Activated CD4-positive, alpha-beta memory T cell treated with anti-CD3 and anti-CD28 coated beads, Interleukin-2, amount 10 ng/mL, durations not matched to agents 7 days and 5 days (primary cell): ENCODE data around the gene CDCA7L. TPM values are rescaled to one million over a fixed set of nuclear protein-coding genes. Genes with fewer than 3 reads are reported as not detected.
"Not testable (repeated sequence)": the region's sequence is repeated elsewhere in the genome, so short reads cannot be mapped to it uniquely, and the experiment has no call there.

Experiments used
- CTCF ChIA-PET: fragments of 350-600 bp; sonication (Branson Sonifier 250); formaldehyde crosslinking; loops from one replicate; lab custom pipeline; 2021; ENCODE audit warnings: antibody characterized with exemption, inconsistent platforms; lab: Charles Lee
- POLR2A ChIA-PET: fragments of 350-600 bp; sonication (Branson Sonifier 250); formaldehyde crosslinking; loops from one replicate; lab custom pipeline; 2021; ENCODE audit warnings: antibody characterized with exemption; lab: Charles Lee
- DNase-seq: peaks from one replicate; pipeline ENCODE4 v3.0.0-alpha.2; 2020
- H3K27ac Mint-ChIP-seq: one replicate; pipeline ENCODE4 v1.8.0; 2021; ENCODE audit warnings: mild to moderate bottlenecking, mixed read lengths
- H3K27me3 Mint-ChIP-seq: one replicate; pipeline ENCODE4 v1.8.0; 2021; ENCODE audit warnings: mixed read lengths
- H3K36me3 Mint-ChIP-seq: one replicate; pipeline ENCODE4 v1.8.0; 2021; ENCODE audit warnings: low read depth, mixed read lengths
- H3K4me1 Mint-ChIP-seq: one replicate; pipeline ENCODE4 v1.8.0; 2021; ENCODE audit warnings: mixed read lengths
- H3K4me3 Mint-ChIP-seq: one replicate; pipeline ENCODE4 v1.8.0; 2021; ENCODE audit warnings: mild to moderate bottlenecking, mixed read lengths
- H3K9me3 Mint-ChIP-seq: one replicate; pipeline ENCODE4 v1.8.0; 2021; ENCODE audit warnings: mixed read lengths
- total RNA-seq, 2 experiments: library from RNA; stranded (reverse); gene quantifications; one replicate each; pipeline ENCODE4 v1.2.3, GENCODE V29; 2021

The CDCA7L gene
- total RNA-seq, 2 experiments from 2014 or later = 38.8 to 48.2 TPM

DNA sequence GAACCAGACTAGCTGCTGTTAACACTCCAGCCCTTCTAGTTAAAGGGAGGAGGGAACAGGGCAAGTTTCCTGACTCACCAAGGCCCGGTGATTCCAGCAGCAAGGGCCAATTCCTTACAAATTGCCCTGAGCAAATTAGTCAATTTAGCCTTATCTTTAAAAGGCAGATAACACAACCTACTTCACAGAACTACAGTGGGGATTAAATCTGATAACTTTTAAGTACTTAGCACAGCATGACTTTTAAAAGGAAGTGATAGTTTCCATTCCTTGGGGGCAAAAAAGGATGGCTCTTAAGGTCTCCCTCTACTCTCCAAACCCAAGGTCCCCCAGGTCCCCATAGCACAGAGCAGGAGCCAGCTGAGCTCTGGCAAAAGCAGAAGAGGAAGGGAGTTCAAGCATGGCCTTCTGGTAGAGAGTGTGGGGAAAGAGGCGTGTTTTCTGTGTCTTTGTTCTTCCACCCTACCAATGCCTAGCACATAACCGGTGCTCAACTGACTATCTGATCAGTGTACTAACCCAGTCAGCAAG, 4.0 kb downstream of the CDCA7L start:
- H3K36me3 Mint-ChIP-seq = peaks cover 16% of the 10 kb centered on the region
- H3K4me1 Mint-ChIP-seq = peaks cover 67% of the 10 kb centered on the region
- no peaks in the 10 kb centered on the region for H3K27me3 Mint-ChIP-seq
- no peak for DNase-seq
- ChIA-PET CTCF (no interaction called here), POLR2A (interaction anchor here (1.0 kb wide), 1 partner anchor 44 kb away, joined by 4 read pairs; no protein-coding TSS in a partner anchor)
- H3K9me3 Mint-ChIP-seq = no peaks in the 10 kb centered on the region
- H3K27ac Mint-ChIP-seq = no peak overlapping the region
- H3K4me3 Mint-ChIP-seq = no peak overlapping the region

DNA sequence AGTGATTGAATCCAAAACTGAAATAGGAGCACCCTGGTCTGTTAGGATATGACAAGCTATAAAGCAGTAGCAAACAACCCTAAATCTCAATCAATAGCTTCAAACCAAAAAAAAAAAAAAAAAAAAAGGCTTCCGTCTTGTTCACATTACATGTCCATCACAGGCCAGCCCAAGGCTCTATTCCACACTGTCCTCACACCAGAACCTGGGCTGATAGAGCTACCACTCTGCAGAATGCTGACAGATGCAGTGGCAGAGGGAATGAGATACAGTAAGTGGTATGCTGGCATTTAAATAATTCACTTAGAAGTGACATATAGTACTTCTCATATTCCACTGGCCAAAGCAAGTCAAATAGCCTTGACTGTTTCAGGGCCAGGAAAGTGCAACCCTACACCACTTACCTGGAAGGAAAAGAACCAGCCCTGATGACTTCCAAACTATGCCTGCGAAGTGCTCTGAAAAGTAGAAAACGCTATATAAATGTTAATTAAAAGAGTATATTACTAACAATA, 5.8 kb downstream of the CDCA7L start:
- DNase-seq = no peak
- Mint-ChIP-seq H3K4me1 (peaks cover 62% of the 10 kb centered on the region), H3K4me3 (peak overlapping the region; percentile 5), H3K36me3 (peaks cover 29% of the 10 kb centered on the region), H3K27me3 (no peaks in the 10 kb centered on the region), H3K27ac (peak overlapping the region; percentile 74), H3K9me3 (no peaks in the 10 kb centered on the region)
- CTCF ChIA-PET = interaction anchor here (0.6 to 0.8 kb wide), 4 partner anchors 11 to 513 kb away, joined by 3 to 5 read pairs (median 3); no protein-coding TSS in a partner anchor
- POLR2A ChIA-PET = interaction anchor here (1.3 kb wide), 1 partner anchor 15 kb away, joined by 3 read pairs; no protein-coding TSS in a partner anchor

DNA sequence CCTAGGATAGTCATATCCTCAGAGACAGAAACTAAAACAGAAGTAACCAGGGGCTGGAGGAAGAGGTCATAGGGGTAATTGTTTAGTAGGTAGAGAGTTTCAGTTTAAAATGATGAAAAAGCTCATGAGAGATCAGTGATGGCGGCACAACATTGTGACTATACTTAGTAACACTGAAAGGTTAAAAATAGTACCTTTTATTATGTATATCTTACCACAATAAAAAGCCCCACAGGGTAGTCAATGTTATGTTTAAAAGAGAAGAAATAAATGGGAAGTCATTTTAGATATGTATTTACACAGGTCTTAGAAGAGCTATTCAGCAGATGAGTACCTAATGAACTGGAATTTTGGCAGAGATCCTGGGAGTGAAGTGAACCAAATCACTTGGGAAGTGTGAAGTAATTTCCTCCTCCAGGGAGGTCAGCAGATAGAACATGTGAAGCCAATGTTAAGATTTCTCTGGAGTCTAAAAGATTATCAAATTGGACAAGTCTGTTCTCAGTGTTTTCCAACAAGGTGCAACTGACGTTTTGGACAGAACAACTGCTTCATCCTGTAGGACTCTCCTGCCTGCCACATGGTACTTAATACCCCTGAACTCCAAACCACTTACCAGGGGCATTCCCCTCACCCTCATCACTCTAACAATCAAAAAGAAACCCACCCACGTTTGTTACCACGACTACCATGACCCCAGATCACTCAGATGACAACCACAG, 6.4 kb downstream of the CDCA7L start:
- H3K4me1 Mint-ChIP-seq = peaks cover 62% of the 10 kb centered on the region
- ChIA-PET CTCF (interaction anchor here (0.6 to 0.8 kb wide), 3 partner anchors 10 to 512 kb away, joined by 3 to 5 read pairs (median 3); no protein-coding TSS in a partner anchor), POLR2A (interaction anchor here (1.3 kb wide), 1 partner anchor 15 kb away, joined by 3 read pairs; no protein-coding TSS in a partner anchor)
- H3K27ac Mint-ChIP-seq = peak overlapping the region; percentile 74
- peak; percentile 39 for DNase-seq
- H3K4me3 Mint-ChIP-seq = peak overlapping the region; percentile 5
- H3K36me3 Mint-ChIP-seq = peaks cover 30% of the 10 kb centered on the region
- H3K9me3 Mint-ChIP-seq = peaks cover under 1% of the 10 kb centered on the region
- H3K27me3 Mint-ChIP-seq = no peaks in the 10 kb centered on the region

DNA sequence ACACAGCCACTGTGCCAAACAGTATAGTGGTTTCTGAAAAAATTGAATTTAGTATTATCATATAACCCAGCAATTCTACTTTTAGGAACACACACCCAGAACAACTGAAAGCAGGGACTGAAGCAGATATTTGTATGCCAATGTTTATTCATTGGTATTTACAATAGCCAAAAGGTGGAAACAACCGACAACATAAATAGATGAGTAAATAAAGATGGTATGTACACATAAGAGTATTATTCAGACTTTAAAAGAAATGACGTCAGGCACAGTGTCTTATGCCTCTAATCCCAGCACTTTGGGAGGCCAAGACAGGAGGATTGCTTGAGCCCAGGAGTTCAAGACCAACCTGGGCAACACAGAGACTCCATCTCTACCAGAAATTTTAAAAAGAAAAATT, 7.2 kb downstream of the CDCA7L start:
- peaks cover 36% of the 10 kb centered on the region for H3K36me3 Mint-ChIP-seq
- POLR2A ChIA-PET = interaction anchor here (1.3 kb wide), 1 partner anchor 16 kb away, joined by 3 read pairs; no protein-coding TSS in a partner anchor
- CTCF ChIA-PET = no interaction called here
- H3K4me3 Mint-ChIP-seq = no peak overlapping the region
- H3K27ac Mint-ChIP-seq = no peak overlapping the region
- H3K4me1 Mint-ChIP-seq = peaks cover 59% of the 10 kb centered on the region
- DNase-seq = no peak
- no peaks in the 10 kb centered on the region for H3K27me3 Mint-ChIP-seq
- H3K9me3 Mint-ChIP-seq = peaks cover 2% of the 10 kb centered on the region

DNA sequence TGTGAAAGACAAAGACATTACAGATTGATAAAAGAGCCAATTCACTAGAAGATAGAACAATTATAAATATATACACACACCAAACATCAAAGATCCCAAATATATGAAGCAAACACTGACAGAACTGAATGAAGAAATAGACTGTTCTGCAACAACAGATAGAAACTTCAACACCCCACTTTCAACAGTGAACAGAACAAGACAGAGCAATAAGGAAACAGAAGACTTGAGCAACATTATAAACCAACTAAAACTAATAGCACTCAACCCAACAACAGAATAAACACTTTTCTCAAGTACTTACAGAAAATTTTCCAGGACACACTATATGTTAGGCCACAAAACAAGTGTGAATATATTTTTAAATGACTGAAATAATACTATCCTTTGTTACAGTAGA, 10.9 kb downstream of the CDCA7L start:
- Mint-ChIP-seq H3K9me3 (peaks cover 14% of the 10 kb centered on the region), H3K4me1 (peaks cover 30% of the 10 kb centered on the region), H3K27ac (no peak overlapping the region), H3K27me3 (no peaks in the 10 kb centered on the region), H3K4me3 (no peak overlapping the region), H3K36me3 (peaks cover 65% of the 10 kb centered on the region)
- no peak for DNase-seq
- ChIA-PET CTCF (no interaction called here), POLR2A (no interaction called here)

DNA sequence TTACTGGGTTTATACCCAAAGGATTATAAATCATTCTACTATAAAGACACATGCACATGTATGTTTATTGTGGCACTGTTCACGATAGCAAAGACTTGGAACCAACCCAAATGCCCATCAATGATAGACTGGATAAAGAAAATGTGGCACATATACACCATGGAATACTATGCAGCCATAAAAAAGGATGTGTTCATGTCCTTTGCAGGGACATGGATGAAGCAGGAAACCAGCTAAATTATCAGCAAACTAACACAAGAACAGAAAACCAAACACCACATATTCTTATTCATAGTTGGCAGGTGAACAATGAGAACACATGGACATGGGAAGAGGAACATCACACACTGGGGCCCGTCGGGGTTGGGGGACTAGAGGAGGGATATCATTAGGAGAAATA, 12.4 kb downstream of the CDCA7L start:
- Mint-ChIP-seq H3K4me1 (peaks cover 27% of the 10 kb centered on the region), H3K9me3 (peaks cover 16% of the 10 kb centered on the region), H3K36me3 (peaks cover 70% of the 10 kb centered on the region)
- H3K27ac Mint-ChIP-seq, H3K4me3 Mint-ChIP-seq, DNase-seq, H3K27me3 Mint-ChIP-seq, POLR2A ChIA-PET, CTCF ChIA-PET: not testable (repeated sequence)

DNA sequence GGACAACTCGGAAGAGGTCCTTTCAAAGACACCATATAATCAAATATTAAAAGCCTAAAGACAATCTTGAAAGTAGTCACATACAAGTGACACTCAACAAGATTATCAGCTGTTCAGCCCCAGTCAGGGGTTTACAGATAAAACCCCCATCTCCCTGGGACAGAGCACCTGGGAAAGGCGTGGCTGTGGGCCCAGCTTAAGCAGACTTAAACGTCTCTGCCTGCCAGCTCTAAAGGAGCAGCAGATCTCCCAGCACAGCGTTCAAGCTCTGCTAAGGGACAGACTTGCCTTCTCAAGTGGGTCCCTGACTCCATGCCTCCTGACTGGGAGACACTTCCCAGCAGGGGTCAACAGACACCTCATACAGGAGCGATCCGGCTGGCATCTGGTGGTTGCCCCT, 18.0 kb downstream of the CDCA7L start:
- H3K36me3 Mint-ChIP-seq = peaks cover 44% of the 10 kb centered on the region
- H3K4me3 Mint-ChIP-seq = no peak overlapping the region
- peaks cover 12% of the 10 kb centered on the region for H3K9me3 Mint-ChIP-seq
- ChIA-PET CTCF (no interaction called here), POLR2A (no interaction called here)
- H3K27me3 Mint-ChIP-seq = no peaks in the 10 kb centered on the region
- no peak overlapping the region for H3K27ac Mint-ChIP-seq
- no peak for DNase-seq
- H3K4me1 Mint-ChIP-seq = peaks cover 15% of the 10 kb centered on the region

DNA sequence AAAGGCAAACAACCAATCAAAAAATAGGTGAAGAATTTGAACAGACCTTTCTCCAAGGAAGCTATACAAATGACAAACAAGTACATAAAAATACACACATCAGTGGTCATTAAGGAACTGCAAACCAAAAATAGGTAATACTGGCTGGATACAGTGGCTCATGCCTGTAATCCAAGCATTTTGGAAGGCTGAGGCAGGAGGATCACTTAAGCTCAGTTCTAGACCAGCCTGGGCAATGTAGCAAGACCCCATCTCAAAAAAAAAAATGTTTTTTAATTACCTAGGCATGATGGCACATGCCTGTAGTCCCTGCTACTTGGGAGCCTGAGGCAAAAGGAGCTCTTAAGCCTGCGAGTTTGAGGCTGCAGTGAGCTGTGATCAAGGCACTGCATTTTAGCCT, 19.3 kb downstream of the CDCA7L start:
- POLR2A ChIA-PET = no interaction called here
- no peak for DNase-seq
- no peak overlapping the region for H3K4me3 Mint-ChIP-seq
- H3K4me1 Mint-ChIP-seq = peaks cover 15% of the 10 kb centered on the region
- H3K36me3 Mint-ChIP-seq = peaks cover 35% of the 10 kb centered on the region
- no peaks in the 10 kb centered on the region for H3K27me3 Mint-ChIP-seq
- CTCF ChIA-PET = no interaction called here
- peaks cover 9% of the 10 kb centered on the region for H3K9me3 Mint-ChIP-seq
- H3K27ac Mint-ChIP-seq = no peak overlapping the region

DNA sequence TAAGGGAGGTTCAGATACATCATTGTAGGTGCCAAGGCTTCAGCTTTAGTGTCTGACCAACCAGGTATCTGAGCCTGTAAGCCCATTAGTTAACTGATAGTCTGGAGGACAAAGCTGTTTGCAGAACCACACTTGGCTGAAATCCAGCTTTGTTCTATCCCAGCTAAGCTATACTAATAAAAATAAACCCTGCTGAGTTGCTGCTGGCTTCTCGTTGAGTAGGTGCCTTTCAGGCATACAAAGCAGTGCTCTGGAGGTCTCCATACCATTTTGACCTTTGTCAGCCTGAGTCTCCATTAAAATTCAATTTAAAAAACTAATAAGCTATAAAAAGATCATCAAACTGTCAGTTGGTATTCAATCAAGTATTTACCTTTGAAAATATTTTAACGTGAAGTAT, 22.0 kb downstream of the CDCA7L start:
- no peaks in the 10 kb centered on the region for H3K27me3 Mint-ChIP-seq
- no peak overlapping the region for H3K27ac Mint-ChIP-seq
- H3K36me3 Mint-ChIP-seq = peaks cover 17% of the 10 kb centered on the region
- H3K4me3 Mint-ChIP-seq = no peak overlapping the region
- POLR2A ChIA-PET = interaction anchor here (0.9 kb wide), 1 partner anchor 9 kb away, joined by 3 read pairs; no protein-coding TSS in a partner anchor
- CTCF ChIA-PET = no interaction called here
- no peaks in the 10 kb centered on the region for H3K9me3 Mint-ChIP-seq
- no peak for DNase-seq
- H3K4me1 Mint-ChIP-seq = peaks cover 2% of the 10 kb centered on the region

DNA sequence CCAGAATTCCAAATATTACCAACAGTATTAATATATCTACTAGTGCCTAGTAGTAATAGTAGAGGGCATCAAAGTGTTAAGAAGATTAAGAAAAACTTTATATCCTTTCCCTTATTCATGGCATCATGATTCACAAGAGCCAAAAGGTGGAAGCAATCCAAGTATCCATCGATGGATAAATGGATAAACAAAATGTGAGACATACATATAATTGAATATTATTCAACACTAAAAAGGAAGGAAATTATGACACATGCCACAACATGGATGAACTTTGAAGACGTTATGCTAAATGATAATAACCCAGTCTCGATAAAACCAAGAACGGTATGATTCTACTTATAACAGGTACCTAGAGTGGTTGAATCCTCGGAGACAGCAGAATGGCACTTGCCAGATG, 23.1 kb downstream of the CDCA7L start:
- ChIA-PET POLR2A (no interaction called here), CTCF (no interaction called here)
- H3K27me3 Mint-ChIP-seq = no peaks in the 10 kb centered on the region
- no peaks in the 10 kb centered on the region for H3K9me3 Mint-ChIP-seq
- no peak overlapping the region for H3K4me3 Mint-ChIP-seq
- H3K4me1 Mint-ChIP-seq = no peaks in the 10 kb centered on the region
- no peak overlapping the region for H3K27ac Mint-ChIP-seq
- peaks cover 14% of the 10 kb centered on the region for H3K36me3 Mint-ChIP-seq
- DNase-seq = no peak

DNA sequence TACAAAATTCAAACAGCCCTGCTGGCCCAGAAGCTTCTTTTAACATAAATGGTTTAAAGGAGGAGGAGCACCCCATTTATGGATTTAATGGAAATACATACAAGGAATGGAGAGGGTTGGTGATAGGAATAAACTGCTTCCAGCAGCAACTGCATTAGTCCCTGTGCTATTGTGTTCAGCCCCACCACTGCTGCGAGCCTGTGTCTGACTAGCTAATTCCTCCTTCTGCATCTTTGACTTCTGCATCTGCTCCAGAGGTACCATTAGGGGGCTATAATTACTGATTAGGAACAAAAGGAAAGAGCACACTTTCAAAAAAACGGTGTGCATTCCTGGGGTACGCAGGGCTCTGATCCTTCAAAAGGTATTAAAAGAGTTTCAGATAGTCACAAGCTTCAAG, 24.8 kb downstream of the CDCA7L start:
- H3K27me3 Mint-ChIP-seq = no peaks in the 10 kb centered on the region
- H3K4me3 Mint-ChIP-seq = no peak overlapping the region
- no peak overlapping the region for H3K27ac Mint-ChIP-seq
- ChIA-PET CTCF (interaction anchor here (0.9 kb wide), 1 partner anchor 18 kb away, joined by 3 read pairs; no protein-coding TSS in a partner anchor), POLR2A (no interaction called here)
- H3K9me3 Mint-ChIP-seq = no peaks in the 10 kb centered on the region
- H3K36me3 Mint-ChIP-seq = peaks cover 17% of the 10 kb centered on the region
- DNase-seq = no peak
- no peaks in the 10 kb centered on the region for H3K4me1 Mint-ChIP-seq

DNA sequence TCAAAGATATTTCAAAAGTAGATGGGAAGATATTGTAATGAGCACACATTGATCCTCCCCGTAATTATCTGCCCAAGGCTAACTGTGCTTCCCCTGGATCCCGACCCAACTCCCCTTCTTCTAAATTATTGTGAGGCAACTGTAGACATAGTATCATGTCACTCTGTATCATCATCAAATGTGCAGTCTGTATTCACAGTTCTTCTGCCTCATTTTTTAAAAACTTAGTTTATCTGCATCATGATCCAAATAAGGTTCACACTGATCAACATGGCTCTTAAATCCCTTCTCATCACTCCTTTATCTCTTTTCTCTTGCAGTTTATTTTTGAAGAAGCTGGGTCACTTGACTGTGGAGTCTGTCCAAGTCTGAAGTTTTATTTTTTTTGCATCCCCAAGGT, 27.5 kb downstream of the CDCA7L start:
- CTCF ChIA-PET = no interaction called here
- POLR2A ChIA-PET = no interaction called here
- peaks cover 28% of the 10 kb centered on the region for H3K36me3 Mint-ChIP-seq
- no peak overlapping the region for H3K27ac Mint-ChIP-seq
- H3K27me3 Mint-ChIP-seq = no peaks in the 10 kb centered on the region
- H3K4me1 Mint-ChIP-seq = no peaks in the 10 kb centered on the region
- DNase-seq = no peak
- H3K9me3 Mint-ChIP-seq = no peaks in the 10 kb centered on the region
- H3K4me3 Mint-ChIP-seq = no peak overlapping the region

DNA sequence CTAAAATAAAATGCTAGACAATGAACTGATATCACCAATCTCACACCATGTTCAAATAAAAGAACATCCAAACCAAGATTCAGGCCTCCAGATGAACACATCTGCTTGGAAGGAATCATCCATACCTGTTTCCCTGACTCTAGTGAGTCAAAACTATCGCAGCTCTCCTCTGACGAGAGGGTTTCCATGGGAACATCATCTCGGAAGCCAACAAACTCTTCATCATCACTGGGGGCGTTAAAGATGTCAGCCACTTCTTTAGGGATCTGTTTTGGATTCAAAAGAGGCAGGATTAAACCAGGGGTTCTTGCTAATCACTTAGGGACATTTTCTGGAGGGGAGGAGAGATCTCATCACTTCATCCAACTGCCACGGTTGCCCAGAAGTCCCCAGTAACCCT, 29.1 kb downstream of the CDCA7L start:
- Mint-ChIP-seq H3K4me1 (no peaks in the 10 kb centered on the region), H3K9me3 (no peaks in the 10 kb centered on the region)
- CTCF ChIA-PET = no interaction called here

More for the DNA sequence above, 29.1 kb downstream of the CDCA7L start:
- POLR2A ChIA-PET = no interaction called here
- Mint-ChIP-seq H3K4me3 (no peak overlapping the region), H3K36me3 (peaks cover 31% of the 10 kb centered on the region), H3K27me3 (no peaks in the 10 kb centered on the region), H3K27ac (no peak overlapping the region)
- no peak for DNase-seq
